ENCODE measurements around the gene ZNF581. TPM values are rescaled to one million over a fixed set of nuclear protein-coding genes. Genes with fewer than 3 reads are reported as not detected.

The ZNF581 gene
- total RNA-seq, 1 experiment from 2014 or later: 65.1 TPM

DNA sequence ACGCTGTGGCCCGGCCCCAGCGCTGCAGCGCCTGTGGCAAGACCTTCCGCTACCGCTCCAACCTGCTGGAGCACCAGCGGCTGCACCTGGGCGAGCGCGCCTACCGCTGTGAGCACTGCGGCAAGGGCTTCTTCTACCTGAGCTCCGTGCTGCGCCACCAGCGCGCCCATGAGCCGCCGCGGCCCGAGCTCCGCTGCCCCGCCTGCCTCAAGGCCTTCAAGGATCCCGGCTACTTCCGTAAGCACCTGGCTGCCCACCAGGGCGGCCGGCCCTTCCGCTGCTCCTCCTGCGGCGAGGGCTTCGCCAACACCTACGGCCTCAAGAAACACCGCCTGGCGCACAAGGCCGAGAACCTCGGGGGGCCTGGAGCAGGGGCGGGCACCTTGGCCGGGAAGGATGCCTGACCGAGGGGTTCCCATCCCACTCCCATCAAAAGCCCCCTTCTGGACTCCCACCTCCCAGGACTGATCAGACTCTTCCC is 27.0 kb upstream of the ZNF581 start:
- no peak overlapping the region for H3T11ph ChIP-seq (ENCODE audit: low read length)
- Mint-ChIP-seq H3K9me3 (no peaks in the 10 kb centered on the region; a peak in 1 of 5 replicates), H3K4me3 (no peak overlapping the region), H3K36me3 (ENCODE audit: insufficient read depth in 1 of 3, low read depth in 3 of 3) (peaks cover 22 to 46% (median 45%) of the 10 kb centered on the region in 3 experiments), H3K4me1 (peaks cover 0 to 2% of the 10 kb centered on the region in 2 experiments; a peak in 1 of 4 replicates), H3K27me3 (ENCODE audit: low read depth) (peaks cover 2% of the 10 kb centered on the region), H3K27ac (peak overlapping the region in 1 of 3 experiments; percentile 57; a peak in 1 of 7 replicates)
- H3K14ac ChIP-seq (ENCODE audit: insufficient read depth, low read length): no peak overlapping the region
- no peak overlapping the region for H4K91ac ChIP-seq (ENCODE audit: insufficient read length, low read depth, low read length)
- H3K56ac ChIP-seq (ENCODE audit: insufficient read length, low read depth, low read length): no peak overlapping the region
- WGBS (ENCODE audit: extremely low coverage, insufficient read length, low lambda C conversion rate): no CpG with 5 or more reads among the region's 38 CpGs
- H4K5ac ChIP-seq (ENCODE audit: insufficient read length, low read depth, low read length): no peak overlapping the region
- H2BK5ac ChIP-seq (ENCODE audit: insufficient read length, low read length): no peak overlapping the region
- H3K23me2 ChIP-seq (ENCODE audit: insufficient read length, low read depth, low read length, poor library complexity, severe bottlenecking): no peaks in the 10 kb centered on the region
- H3K9ac ChIP-seq (ENCODE audit: extremely low read depth, insufficient read length, low read length): no peak overlapping the region
- no peaks in the 10 kb centered on the region for H3K4me1 ChIP-seq (ENCODE audit: insufficient read depth, low read length)
- H4K20me1 ChIP-seq (ENCODE audit: control insufficient read depth, insufficient read depth, insufficient read length): no peaks in the 10 kb centered on the region
- TF ChIP-seq, protein P1, sequence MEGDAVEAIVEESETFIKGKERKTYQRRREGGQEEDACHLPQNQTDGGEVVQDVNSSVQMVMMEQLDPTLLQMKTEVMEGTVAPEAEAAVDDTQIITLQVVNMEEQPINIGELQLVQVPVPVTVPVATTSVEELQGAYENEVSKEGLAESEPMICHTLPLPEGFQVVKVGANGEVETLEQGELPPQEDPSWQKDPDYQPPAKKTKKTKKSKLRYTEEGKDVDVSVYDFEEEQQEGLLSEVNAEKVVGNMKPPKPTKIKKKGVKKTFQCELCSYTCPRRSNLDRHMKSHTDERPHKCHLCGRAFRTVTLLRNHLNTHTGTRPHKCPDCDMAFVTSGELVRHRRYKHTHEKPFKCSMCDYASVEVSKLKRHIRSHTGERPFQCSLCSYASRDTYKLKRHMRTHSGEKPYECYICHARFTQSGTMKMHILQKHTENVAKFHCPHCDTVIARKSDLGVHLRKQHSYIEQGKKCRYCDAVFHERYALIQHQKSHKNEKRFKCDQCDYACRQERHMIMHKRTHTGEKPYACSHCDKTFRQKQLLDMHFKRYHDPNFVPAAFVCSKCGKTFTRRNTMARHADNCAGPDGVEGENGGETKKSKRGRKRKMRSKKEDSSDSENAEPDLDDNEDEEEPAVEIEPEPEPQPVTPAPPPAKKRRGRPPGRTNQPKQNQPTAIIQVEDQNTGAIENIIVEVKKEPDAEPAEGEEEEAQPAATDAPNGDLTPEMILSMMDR (conservative IDR thresholded peaks at IDR 0.05): no peak
- no peak overlapping the region for H3K27ac ChIP-seq (ENCODE audit: insufficient read length, low read depth, low read length)
- no peaks in the 10 kb centered on the region for H3K9me3 ChIP-seq (ENCODE audit: control insufficient read depth, low read depth, low read length)
- no peaks in the 10 kb centered on the region for H3K79me2 ChIP-seq (ENCODE audit: insufficient read depth, low read length)
- no peaks in the 10 kb centered on the region for H3K79me1 ChIP-seq (ENCODE audit: insufficient read depth, low read depth, low read length, poor library complexity, severe bottlenecking)
- H2AK5ac ChIP-seq (ENCODE audit: insufficient read length, low read length): no peak overlapping the region
- H2BK20ac ChIP-seq (ENCODE audit: low read depth, low read length, poor library complexity, severe bottlenecking): no peak overlapping the region
- H4K8ac ChIP-seq (replicated peaks; ENCODE audit: insufficient read length, low read depth, low read length): no peak overlapping the region
- no peak overlapping the region for H2BK12ac ChIP-seq (ENCODE audit: insufficient read length, low read depth, low read length)
- H2BK120ac ChIP-seq (ENCODE audit: low read depth, low read length, poor library complexity, severe bottlenecking): no peak overlapping the region
- H3K18ac ChIP-seq (ENCODE audit: insufficient read length, low read depth, low read length): no peak overlapping the region
- H2BK15ac ChIP-seq (ENCODE audit: low read depth, low read length): no peak overlapping the region
- H3K23ac ChIP-seq (ENCODE audit: insufficient read length, low read depth, low read length): no peak overlapping the region
- H3K4ac ChIP-seq (ENCODE audit: low read depth, low read length): no peak overlapping the region
- H2AFZ ChIP-seq (ENCODE audit: low read length): no peak overlapping the region
- H3K27me3 ChIP-seq (ENCODE audit: insufficient read depth, low read length): no peaks in the 10 kb centered on the region
- no peak for DNase-seq
- H3K4me2 ChIP-seq (ENCODE audit: insufficient read depth, insufficient read length, low read length): no peak overlapping the region

Data from H9 (cell line).